COLO668 (cell line): ENCODE results near the gene NOTCH3.

Experiments used
- DNase-seq: peaks from one replicate; lab custom pipeline; 2025; ENCODE audit not compliant: unreplicated experiment; lab: John Stamatoyannopoulos, UW

NOTCH3 gene

DNA sequence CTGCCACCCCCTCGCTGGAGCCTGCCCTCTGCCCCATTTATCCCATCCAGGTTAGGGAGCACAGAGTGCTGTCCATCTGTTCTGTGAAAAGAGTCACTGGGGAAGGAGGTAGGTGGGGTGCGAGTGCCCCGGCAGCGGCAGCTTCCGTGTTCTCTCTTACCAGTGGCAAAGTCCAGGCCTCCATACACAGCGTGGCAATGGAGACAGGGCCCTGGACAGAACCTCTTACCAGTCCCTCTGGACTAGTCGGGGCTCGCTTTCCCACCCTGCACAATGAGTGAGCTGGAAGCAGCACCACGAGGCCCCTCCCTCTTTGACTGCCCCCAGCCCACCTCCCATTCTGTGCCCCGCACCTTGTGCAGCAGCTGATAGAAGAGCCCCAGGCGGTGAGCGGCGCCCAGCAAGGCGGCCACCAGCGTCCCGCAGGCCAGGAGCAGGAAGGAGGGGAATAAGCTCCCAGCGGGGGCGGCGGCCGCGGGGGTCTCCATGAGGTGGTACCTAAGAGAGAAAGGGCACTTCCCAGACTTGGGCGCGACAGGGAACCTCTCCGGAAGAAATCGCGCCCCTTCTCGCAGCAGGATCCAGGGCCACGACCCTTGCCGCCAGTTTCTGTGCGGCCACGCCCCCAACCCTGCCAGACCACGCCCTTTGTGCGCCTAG lies 76.1 kb downstream of the NOTCH3 start:
- DNase-seq = peak; percentile 51

GRCh38 chr19:15123900-15124299 lies 76.9 kb downstream of the NOTCH3 start:
- DNase-seq = peak; percentile 25

DNA sequence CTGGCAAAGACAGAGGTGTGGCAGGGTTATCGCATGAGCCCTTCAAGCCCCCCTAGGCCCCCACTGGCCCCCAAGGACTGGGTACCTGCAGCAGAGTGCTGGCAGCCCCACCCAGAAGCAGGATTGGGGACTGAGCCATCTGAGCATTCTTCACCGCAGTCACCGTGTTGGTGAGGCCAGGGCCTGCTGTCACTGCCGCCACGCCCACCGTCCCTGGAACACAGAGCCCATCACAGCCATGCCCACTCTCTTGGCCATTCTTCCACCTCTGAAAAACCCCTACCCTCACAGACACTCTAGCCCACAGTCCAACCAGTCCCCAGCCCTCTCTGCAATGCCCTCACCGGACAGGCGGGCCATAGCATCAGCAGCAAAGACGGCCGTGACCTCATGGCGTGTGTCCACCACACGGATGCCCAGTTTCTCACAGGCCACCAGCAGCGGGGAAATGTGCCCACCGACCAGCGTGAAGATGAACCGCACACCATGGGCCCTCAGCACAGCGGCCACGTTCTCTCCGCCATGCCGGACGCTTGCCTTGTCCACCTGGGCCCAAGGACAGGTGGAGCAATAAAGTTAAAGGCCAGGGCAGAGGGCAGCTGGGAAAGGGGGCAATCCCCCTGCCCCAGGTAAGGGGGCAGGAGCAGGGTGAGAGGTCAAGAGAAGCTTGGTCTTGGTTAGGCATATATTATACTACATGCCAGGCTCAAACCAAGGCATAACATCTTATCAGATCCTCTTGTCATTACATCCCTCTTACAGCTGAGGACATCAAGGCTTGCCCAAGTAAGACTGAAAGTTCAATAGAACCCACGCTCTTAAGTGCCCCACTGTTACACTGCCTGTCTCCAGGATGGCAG lies 77.5 kb downstream of the NOTCH3 start:
- DNase-seq = no peak

DNA sequence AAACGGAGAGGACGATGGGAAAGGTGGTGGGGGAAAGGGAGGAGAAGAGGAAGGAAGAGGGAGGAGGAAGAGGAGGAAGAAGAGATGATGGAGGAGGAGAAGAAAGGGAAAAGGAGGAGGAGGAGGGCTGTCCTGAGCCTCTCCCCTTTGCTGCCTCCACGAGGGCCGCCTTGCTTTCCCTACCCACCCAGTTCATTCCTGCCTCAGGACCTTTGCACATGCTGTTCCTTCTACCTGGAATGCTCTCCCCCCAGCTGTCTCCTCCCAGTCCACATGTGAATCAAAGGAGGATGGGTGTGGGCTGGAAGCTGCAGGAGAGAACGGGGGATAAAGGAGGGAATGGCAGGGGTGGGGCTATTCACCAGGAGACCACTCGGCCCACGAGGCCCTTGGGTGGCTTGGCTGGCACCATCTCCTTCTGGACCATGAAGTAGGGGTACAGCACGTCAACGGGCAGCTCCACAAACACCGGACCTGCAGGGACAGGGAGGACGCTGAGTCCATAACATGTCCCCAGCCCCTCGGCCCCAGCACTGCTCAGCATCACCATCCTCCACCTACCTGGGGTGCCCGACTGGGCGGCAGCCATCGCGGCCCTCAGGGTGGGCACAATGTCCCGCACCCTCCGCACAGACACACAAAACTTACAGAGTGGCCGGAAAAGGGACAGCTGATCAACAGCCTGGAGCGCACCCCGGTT lies 78.3 kb downstream of the NOTCH3 start:
- DNase-seq = no peak

DNA sequence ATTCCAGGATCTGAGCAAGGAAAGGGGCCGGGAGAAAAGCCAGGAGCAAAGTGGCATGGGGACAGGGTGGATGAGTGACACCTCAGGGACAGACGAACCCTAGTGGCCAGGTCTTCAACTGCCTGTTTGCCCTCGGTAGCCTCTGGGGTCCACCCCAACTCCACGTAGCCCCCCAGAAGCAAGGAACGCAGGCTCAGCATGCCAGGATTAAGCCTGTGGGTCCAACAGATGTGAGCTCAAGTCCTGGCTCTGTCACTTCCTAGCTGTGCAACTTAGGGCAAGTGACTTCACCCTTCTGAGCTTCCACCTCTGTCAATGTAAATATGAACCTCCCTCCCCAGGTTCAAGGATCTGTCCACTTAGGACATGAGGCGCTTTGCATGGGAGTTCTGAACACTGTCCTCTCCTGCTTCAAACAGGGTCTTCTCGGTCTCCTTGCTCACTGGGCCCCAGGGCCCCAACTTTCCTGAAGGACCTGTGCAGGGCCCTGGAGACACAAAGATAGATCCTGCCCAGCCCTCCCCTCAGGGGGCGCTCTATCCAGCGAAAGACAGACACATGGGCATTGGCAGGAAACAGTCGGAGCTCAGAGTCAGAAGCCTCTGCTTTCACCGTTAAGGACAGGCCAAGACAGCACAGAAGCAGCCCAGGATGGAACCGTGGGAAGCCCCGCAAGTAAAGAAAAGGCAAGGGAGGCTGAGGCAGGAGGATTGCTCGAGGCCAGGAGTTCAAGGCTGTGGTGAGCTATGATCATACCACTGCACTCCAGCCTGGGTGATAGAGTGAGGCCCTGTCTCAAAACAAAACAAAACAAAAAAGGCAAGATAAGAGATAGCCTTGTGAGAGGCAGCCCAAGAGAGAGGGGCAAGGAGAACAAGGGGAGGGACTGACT lies 80.4 kb downstream of the NOTCH3 start:
- no peak for DNase-seq

- no peak for DNase-seq
These were observed 81.9 kb downstream of the NOTCH3 start for GRCh38 chr19:15118789-15119494.

GRCh38 chr19:15118248-15118647 lies 82.5 kb downstream of the NOTCH3 start:
- DNase-seq = no peak

DNA sequence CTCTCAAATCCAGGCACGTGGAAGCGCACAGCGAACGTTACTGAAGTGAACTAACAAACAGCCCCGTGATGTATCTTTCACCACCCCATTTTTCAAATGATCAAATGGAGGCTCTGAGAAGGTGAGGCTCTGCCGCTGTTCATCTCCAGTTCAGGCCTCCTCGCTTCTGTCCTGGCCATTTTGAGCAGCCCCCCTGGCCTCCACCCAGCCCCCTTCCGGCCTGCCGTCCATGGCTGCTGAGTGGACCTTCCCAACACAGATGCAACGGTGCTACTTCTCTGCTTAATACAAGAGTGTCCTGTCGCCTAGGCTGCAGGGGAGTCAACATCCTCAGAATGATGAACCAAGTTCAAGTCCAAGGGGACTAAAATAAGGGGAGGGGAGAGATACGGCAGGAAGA lies 83.9 kb downstream of the NOTCH3 start:
- DNase-seq = no peak

GRCh38 chr19:15115762-15116615 lies 84.8 kb downstream of the NOTCH3 start:
- no peak for DNase-seq

- no peak for DNase-seq
These were observed 85.7 kb downstream of the NOTCH3 start for GRCh38 chr19:15115080-15115479.

DNA sequence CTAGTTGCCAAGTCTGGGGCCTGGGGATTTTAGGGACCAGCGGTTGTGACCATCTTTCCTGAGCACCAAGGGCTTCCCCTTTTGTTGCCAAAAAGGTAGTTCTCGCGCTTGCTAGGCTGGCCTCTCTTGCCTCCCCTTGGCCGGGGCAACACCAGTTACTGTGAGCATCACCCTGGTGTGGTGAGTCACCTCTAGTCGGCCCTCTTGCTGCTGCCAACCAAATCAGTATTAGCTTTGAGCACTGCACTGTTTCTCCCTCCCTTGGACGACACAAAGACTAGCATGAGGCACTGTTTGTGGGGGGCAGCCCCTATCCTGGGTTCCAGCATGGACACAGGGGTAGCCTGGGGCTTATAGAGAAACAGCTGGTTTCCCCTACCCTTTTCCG lies 86.6 kb downstream of the NOTCH3 start:
- DNase-seq = no peak

- no peak for DNase-seq
These were observed 87.3 kb downstream of the NOTCH3 start for GRCh38 chr19:15113245-15114152.

- no peak for DNase-seq
These were observed 88.4 kb downstream of the NOTCH3 start for GRCh38 chr19:15112385-15112784.

- no peak for DNase-seq
These were observed 89.0 kb downstream of the NOTCH3 start for GRCh38 chr19:15111758-15112157.

DNA sequence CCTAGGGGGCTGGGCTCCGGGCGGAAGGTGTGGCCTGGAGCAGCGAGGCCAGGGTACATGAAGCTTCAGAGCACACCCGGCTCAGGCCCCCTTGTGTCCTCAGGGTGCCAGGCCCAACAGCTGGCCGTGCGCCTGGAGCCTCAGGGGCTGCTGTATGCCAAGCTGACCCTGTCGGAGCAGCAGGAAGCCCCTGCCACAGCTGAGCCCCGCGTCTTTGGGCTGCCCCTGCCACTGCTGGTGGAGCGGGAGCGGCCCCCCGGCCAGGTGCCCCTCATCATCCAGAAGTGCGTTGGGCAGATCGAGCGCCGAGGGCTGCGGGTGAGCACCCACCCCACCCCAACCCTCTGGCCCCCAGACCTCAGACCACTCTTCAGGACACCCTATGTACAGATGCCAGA lies 90.4 kb downstream of the NOTCH3 start:
- DNase-seq = no peak

DNA sequence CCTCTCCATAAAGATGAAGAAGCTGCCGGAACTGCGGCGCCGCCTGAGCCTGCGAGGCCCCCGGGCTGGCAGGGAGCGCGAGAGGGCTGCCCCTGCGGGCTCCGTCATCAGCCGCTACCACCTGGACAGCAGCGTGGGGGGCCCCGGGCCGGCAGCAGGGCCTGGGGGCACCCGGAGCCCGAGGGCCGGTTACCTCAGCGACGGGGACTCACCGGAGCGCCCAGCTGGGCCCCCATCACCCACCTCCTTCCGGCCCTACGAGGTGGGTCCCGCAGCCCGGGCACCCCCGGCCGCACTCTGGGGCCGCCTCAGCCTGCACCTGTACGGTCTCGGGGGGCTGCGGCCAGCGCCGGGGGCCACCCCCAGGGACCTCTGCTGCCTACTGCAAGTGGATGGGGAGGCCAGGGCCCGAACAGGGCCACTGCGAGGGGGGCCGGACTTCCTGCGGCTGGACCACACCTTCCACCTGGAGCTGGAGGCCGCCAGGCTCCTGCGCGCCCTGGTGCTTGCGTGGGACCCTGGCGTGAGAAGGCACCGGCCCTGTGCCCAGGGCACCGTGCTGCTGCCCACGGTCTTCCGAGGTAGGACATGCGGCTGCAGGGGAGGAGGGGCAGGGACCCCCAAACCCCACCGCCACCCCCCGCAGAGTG lies 90.9 kb downstream of the NOTCH3 start:
- no peak for DNase-seq
